Suprapubic skin (tissue), 4 donors: ENCODE data around the gene CCSAP. TPM values are rescaled to one million over a fixed set of nuclear protein-coding genes. Genes with fewer than 3 reads are reported as not detected.
"Not testable (repeated sequence)": the region's sequence is repeated elsewhere in the genome, so short reads cannot be mapped to it uniquely, and the experiment has no call there.

Source experiments
- DNase-seq, 2 donors: peaks; one replicate each; pipeline ENCODE4 v3.0.0-alpha.2; 2019; ENCODE audit warnings: low spot score in 2 of 2
- H3K27ac ChIP-seq: fragments of 200-600 bp; sonication (generic); one replicate; pipeline ENCODE4 v1.5.1; 2019
- H3K27me3 ChIP-seq: fragments of 200-600 bp; sonication (generic); one replicate; pipeline ENCODE4 v1.5.1; 2019
- H3K36me3 ChIP-seq: fragments of 200-600 bp; sonication (generic); one replicate; pipeline ENCODE4 v1.5.1; 2019
- H3K4me1 ChIP-seq: fragments of 200-600 bp; sonication (generic); one replicate; pipeline ENCODE4 v1.5.1; 2019
- H3K4me3 ChIP-seq: fragments of 200-600 bp; sonication (generic); one replicate; pipeline ENCODE4 v1.5.1; 2019; ENCODE audit warnings: mild to moderate bottlenecking
- H3K9me3 ChIP-seq: fragments of 200-600 bp; sonication (generic); one replicate; pipeline ENCODE4 v1.5.1; 2019
- CTCF ChIP-seq, 2 donors: fragments of 200-600 bp in 1 of 2; fragments of 450-650 bp in 1 of 2; sonication (generic) in 1 of 2; IDR thresholded peaks; one replicate each; pipeline ENCODE4 v1.5.1; 2016 to 2019; ENCODE audit warnings: antibody characterized with exemption in 2 of 2, mild to moderate bottlenecking in 1 of 2, moderate library complexity in 1 of 2
- EP300 ChIP-seq: sonication (generic); formaldehyde crosslinking; IDR thresholded peaks from one replicate; pipeline ENCODE4 v1.6.1; 2017; ENCODE audit warnings: antibody characterized with exemption
- POLR2A ChIP-seq, 2 donors: fragments of 450-650 bp; IDR thresholded peaks; one replicate each; pipeline ENCODE4 v1.6.1; 2017; ENCODE audit warnings: antibody characterized with exemption in 2 of 2, mild to moderate bottlenecking in 2 of 2, moderate library complexity in 2 of 2
- POLR2AphosphoS5 ChIP-seq, 3 donors: sonication (generic); formaldehyde crosslinking; IDR thresholded peaks; one replicate each; pipeline ENCODE4 v1.6.1; 2017; ENCODE audit warnings: antibody characterized with exemption in 3 of 3
- WGBS: methylation state at CpG from one replicate; pipeline ENCODE4 v1.1.5; 2018; 5-methylcytosine and 5-hydroxymethylcytosine counted together
- total RNA-seq, 4 donors: library from RNA; depleted of rRNA; stranded (reverse); fragments of >200 nt; gene quantifications; one replicate each; pipeline ENCODE4 v1.1.0, GENCODE V29; 2016

The CCSAP gene
- total RNA-seq, 4 donors from 2014 or later, result 16.3 to 33.1 (median 16.8) TPM

DNA sequence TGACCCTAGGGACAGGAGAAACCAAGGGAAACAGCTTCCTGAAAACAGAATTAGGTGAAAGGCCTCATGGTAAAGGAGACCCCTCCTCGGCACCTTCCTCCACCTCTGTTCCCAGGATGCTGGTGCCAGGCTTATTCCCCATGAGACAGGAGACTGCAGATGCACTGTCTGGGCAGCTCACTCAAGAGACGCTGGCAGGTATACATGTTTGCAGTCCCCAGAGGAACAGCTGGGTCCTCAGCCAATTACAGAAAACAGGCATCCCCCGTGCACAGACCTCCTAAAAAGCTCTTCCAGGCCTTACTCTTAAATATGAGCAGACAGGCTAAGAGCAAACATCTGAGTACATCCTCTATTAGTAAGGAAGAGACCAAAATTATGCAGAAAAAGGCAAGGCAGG lies 6.5 kb downstream of the CCSAP start:
- Histone ChIP-seq H3K4me3 (no peak overlapping the region), H3K4me1 (peaks cover 22% of the 10 kb centered on the region), H3K27me3 (no peaks in the 10 kb centered on the region), H3K27ac (no peak overlapping the region), H3K9me3 (peaks cover 8% of the 10 kb centered on the region), H3K36me3 (no peaks in the 10 kb centered on the region)
- 77% methylated on average over 3 of the region's 3 CpGs for WGBS
- TF ChIP-seq POLR2AphosphoS5 (IDR thresholded peaks at IDR 0.05) (no peak), EP300 (no peak), POLR2A (IDR thresholded peaks at IDR 0.05) (no peak), CTCF (IDR thresholded peaks at IDR 0.05) (no peak)
- no peak for DNase-seq

- no peaks in the 10 kb centered on the region for H3K27me3 ChIP-seq
- TF ChIP-seq POLR2A (IDR thresholded peaks at IDR 0.05) (no peak), EP300 (no peak), CTCF (IDR thresholded peaks at IDR 0.05) (no peak)
- H3K4me3 ChIP-seq, result no peak overlapping the region
- no peaks in the 10 kb centered on the region for H3K36me3 ChIP-seq
- WGBS, result 98% methylated on average over 2 of the region's 2 CpGs
- DNase-seq, result no peak
- H3K9me3 ChIP-seq, result peaks cover 8% of the 10 kb centered on the region
- H3K27ac ChIP-seq, result no peak overlapping the region
- H3K4me1 ChIP-seq, result peaks cover 7% of the 10 kb centered on the region
Observed at GRCh38 chr1:229334716-229335115, 8.1 kb downstream of the CCSAP start.

DNA sequence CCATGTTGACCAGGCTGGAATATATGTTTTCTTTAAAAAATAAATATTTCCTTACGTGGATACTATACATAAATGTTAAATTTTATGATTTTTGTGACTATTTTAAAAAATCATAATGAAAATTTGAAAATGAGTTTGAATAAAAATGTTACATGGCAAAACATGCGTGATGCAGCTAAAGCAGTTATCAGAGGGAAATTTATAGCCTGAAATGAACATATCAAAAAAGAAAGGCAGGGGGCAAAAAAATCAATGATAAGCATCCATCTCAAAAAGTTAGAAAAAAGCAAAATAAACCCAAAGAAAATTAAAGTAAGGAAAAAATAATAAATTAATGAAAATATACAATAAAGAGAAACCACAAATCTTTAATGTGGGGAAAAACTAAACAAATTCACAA lies 8.6 kb downstream of the CCSAP start:
- H3K27me3 ChIP-seq, result no peaks in the 10 kb centered on the region
- DNase-seq, result no peak
- H3K27ac ChIP-seq, result no peak overlapping the region
- TF ChIP-seq CTCF (IDR thresholded peaks at IDR 0.05) (no peak), EP300 (no peak), POLR2A (IDR thresholded peaks at IDR 0.05) (no peak), POLR2AphosphoS5 (IDR thresholded peaks at IDR 0.05) (no peak)
- no peaks in the 10 kb centered on the region for H3K36me3 ChIP-seq
- WGBS, result 80% methylated on average over 2 of the region's 2 CpGs
- peaks cover 3% of the 10 kb centered on the region for H3K4me1 ChIP-seq
- no peak overlapping the region for H3K4me3 ChIP-seq
- H3K9me3 ChIP-seq, result peaks cover 8% of the 10 kb centered on the region

DNA sequence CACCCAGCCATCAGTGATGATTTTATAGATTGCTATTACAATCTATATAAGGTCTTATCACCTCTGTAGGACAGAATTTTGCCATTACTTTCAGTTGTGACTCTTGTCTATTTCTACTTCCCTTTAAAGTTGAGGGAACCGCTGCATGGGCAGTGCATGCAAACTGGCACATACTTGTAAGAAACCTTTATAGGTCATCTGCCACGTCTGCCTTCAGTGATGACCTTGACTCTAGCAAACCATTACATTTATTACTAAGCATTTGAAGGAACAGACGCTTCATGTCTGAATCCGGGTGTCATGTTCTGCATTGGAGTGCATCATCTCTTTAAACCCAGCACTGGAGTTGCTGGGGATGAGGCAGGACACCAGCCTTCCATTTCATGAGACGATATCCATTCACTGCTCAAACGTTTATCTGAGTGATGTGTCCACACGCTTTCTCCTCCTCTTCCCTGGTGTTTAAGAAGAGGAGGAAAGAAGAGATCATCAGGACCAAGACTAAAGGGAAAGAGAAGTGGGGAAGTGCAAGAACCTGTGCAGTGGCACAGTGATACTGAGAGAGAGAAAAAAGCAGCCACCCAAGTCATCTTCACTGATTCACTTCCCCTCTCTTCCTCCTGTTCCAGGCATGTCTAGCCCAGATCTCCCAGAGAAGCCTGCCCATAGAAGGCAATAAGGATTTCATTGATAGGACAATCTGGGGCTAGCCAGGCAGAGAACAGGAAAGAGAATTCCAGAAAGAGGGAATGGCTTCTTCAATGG lies 14.1 kb downstream of the CCSAP start:
- TF ChIP-seq CTCF (IDR thresholded peaks at IDR 0.05) (no peak), POLR2AphosphoS5 (IDR thresholded peaks at IDR 0.05) (no peak), EP300 (no peak), POLR2A (IDR thresholded peaks at IDR 0.05) (no peak)

GRCh38 chr1:229327765-229328164 lies 15.1 kb downstream of the CCSAP start:
- H3K36me3 ChIP-seq, result peaks cover 23% of the 10 kb centered on the region
- not testable (repeated sequence) for H3K4me1 ChIP-seq, H3K9me3 ChIP-seq, H3K27ac ChIP-seq, H3K27me3 ChIP-seq, H3K4me3 ChIP-seq, DNase-seq
- WGBS, result 91% methylated on average over 6 of the region's 6 CpGs

More for the DNA sequence above, 14.1 kb downstream of the CCSAP start:
- H3K4me3 ChIP-seq, result no peak overlapping the region
- H3K36me3 ChIP-seq, result peaks cover 13% of the 10 kb centered on the region
- no peaks in the 10 kb centered on the region for H3K9me3 ChIP-seq
- 91% methylated on average over 7 of the region's 7 CpGs for WGBS
- no peaks in the 10 kb centered on the region for H3K4me1 ChIP-seq
- DNase-seq, result no peak
- no peak overlapping the region for H3K27ac ChIP-seq
- no peaks in the 10 kb centered on the region for H3K27me3 ChIP-seq

DNA sequence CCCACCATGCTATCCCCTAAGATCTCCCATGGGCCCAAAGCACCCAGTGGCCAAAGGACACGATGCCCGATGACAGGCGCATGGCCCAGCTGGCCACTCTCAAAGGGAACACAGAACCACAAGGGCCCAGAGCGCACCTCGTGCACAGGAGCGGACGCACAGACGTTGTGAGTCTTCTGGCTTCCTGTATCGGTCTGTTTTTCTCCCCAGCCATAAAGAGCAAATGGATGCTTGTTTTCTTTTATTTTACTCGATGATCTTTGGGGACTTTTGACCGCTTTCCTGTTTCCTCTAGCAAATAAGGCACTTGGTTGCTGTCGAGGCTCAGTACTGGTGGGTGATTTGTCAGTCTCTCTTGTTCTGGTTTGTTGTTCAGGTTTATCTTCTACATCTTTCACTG lies 16.2 kb downstream of the CCSAP start:
- Histone ChIP-seq H3K27ac (no peak overlapping the region), H3K4me3 (no peak overlapping the region), H3K36me3 (peaks cover 27% of the 10 kb centered on the region), H3K4me1 (no peaks in the 10 kb centered on the region), H3K27me3 (no peaks in the 10 kb centered on the region), H3K9me3 (no peaks in the 10 kb centered on the region)
- 92% methylated on average over 12 of the region's 12 CpGs for WGBS
- DNase-seq, result no peak
- no peak for TF ChIP-seq EP300
- no peak for TF ChIP-seq POLR2A (IDR thresholded peaks at IDR 0.05)
- no peak for TF ChIP-seq POLR2AphosphoS5 (IDR thresholded peaks at IDR 0.05)
- no peak for TF ChIP-seq CTCF (IDR thresholded peaks at IDR 0.05)
